ENCODE data around the gene RIMKLA. TPM values are rescaled to one million over a fixed set of nuclear protein-coding genes. Genes with fewer than 3 reads are reported as not detected.

Gene RIMKLA
- total RNA-seq, 1 donor from 2014 or later, result 2.3 TPM

- H3K4me1 Mint-ChIP-seq (ENCODE audit: unreplicated experiment), result peaks cover 19% of the 10 kb centered on the region
- H3K36me3 Mint-ChIP-seq, result no peaks in the 10 kb centered on the region
- peaks cover 7% of the 10 kb centered on the region for H3K27me3 Mint-ChIP-seq
- H3K27ac Mint-ChIP-seq, result no peak overlapping the region
- H3K9me3 Mint-ChIP-seq, result no peaks in the 10 kb centered on the region
- no peak overlapping the region for H3K4me3 Mint-ChIP-seq
- TF ChIP-seq CTCF (conservative IDR thresholded peaks at IDR 0.05), result no peak
- DNase-seq (ENCODE audit: extremely low spot score, unreplicated experiment), result no peak
These were observed 36.6 kb downstream of the RIMKLA start for GRCh38 chr1:42417166-42417565.

- Mint-ChIP-seq H3K27ac (no peak overlapping the region), H3K9me3 (no peaks in the 10 kb centered on the region), H3K4me3 (no peak overlapping the region), H3K27me3 (peaks cover 7% of the 10 kb centered on the region), H3K4me1 (ENCODE audit: unreplicated experiment) (peaks cover 19% of the 10 kb centered on the region), H3K36me3 (no peaks in the 10 kb centered on the region)
- no peak for DNase-seq (ENCODE audit: extremely low spot score, unreplicated experiment)
- TF ChIP-seq CTCF (conservative IDR thresholded peaks at IDR 0.05), result no peak
These were observed 37.9 kb downstream of the RIMKLA start for GRCh38 chr1:42418516-42418915.

- H3K9me3 Mint-ChIP-seq, result no peaks in the 10 kb centered on the region
- peaks cover 19% of the 10 kb centered on the region for H3K4me1 Mint-ChIP-seq (ENCODE audit: unreplicated experiment)
- no peak overlapping the region for H3K27ac Mint-ChIP-seq
- TF ChIP-seq CTCF (conservative IDR thresholded peaks at IDR 0.05), result no peak
- H3K36me3 Mint-ChIP-seq, result no peaks in the 10 kb centered on the region
- no peak for DNase-seq (ENCODE audit: extremely low spot score, unreplicated experiment)
- H3K4me3 Mint-ChIP-seq, result no peak overlapping the region
- peaks cover 7% of the 10 kb centered on the region for H3K27me3 Mint-ChIP-seq
These were observed 38.7 kb downstream of the RIMKLA start for GRCh38 chr1:42419126-42419821.

- H3K27me3 Mint-ChIP-seq, result peaks cover 7% of the 10 kb centered on the region
- no peak overlapping the region for H3K4me3 Mint-ChIP-seq
These were observed 39.5 kb downstream of the RIMKLA start for GRCh38 chr1:42420121-42420520.

GRCh38 chr1:42420911-42421585 is 40.5 kb downstream of the RIMKLA start:
- no peaks in the 10 kb centered on the region for H3K9me3 Mint-ChIP-seq
- H3K36me3 Mint-ChIP-seq, result no peaks in the 10 kb centered on the region
- peak overlapping the region; percentile 18 for H3K4me3 Mint-ChIP-seq
- H3K27ac Mint-ChIP-seq, result no peak overlapping the region
- DNase-seq (ENCODE audit: extremely low spot score, unreplicated experiment), result no peak
- peaks cover 19% of the 10 kb centered on the region for H3K4me1 Mint-ChIP-seq (ENCODE audit: unreplicated experiment)
- peaks cover 7% of the 10 kb centered on the region for H3K27me3 Mint-ChIP-seq
- no peak for TF ChIP-seq CTCF (conservative IDR thresholded peaks at IDR 0.05)

More at GRCh38 chr1:42420121-42420520, 39.5 kb downstream of the RIMKLA start:
- no peak for DNase-seq (ENCODE audit: extremely low spot score, unreplicated experiment)
- no peak overlapping the region for H3K27ac Mint-ChIP-seq
- no peaks in the 10 kb centered on the region for H3K9me3 Mint-ChIP-seq
- no peaks in the 10 kb centered on the region for H3K36me3 Mint-ChIP-seq
- TF ChIP-seq CTCF (conservative IDR thresholded peaks at IDR 0.05), result no peak
- peaks cover 19% of the 10 kb centered on the region for H3K4me1 Mint-ChIP-seq (ENCODE audit: unreplicated experiment)
